Measurements from ENCODE around the gene FAM117A.
"Not testable (repeated sequence)": the region's sequence is repeated elsewhere in the genome, so short reads cannot be mapped to it uniquely, and the experiment has no call there.

Gene FAM117A

GRCh38 chr17:49739641-49740271 lies 24.2 kb downstream of the FAM117A start:
- DNase-seq (ENCODE audit: low read depth), result peak; percentile 94

DNA sequence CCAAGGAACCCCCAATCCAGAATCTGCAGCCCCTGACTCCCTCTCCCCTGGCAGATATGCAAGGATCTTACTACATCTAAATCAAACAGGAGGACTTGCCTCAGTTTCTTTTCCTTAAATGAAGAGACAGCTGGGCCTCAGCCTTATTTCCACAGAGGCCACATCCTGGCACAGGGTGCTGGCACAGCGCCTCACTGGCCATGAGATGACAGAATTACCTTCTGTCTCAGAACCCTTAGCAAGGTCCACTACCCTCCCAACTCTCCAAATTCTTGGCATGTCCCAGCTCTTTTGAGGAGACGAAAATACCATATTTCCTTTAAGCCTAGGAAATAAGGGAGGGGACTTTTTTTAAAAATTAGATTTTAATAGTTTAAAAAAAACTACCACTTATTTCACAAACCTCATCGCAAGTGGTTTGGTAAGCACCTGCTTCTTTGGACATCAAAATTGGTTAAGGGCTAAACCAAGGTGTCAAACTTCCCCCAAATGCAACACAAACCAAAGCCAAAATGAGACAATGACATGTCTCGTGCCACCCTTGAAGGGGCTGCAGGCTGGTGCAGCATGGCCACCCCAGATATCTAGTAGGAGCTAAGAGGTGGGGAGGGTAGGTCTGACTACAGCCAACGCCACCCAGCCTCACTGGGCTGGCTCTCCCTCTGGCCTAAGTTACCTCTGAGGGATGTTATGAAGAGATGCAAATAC lies 25.3 kb downstream of the FAM117A start:
- DNase-seq (ENCODE audit: low read depth), result no peak

GRCh38 chr17:49734515-49735490 lies 29.1 kb downstream of the FAM117A start:
- DNase-seq (ENCODE audit: low read depth), result no peak

GRCh38 chr17:49731435-49731831 lies 32.5 kb downstream of the FAM117A start:
- no peak for DNase-seq (ENCODE audit: low read depth)

- no peak for DNase-seq (ENCODE audit: low read depth)
Observed at GRCh38 chr17:49730785-49731434, 33.0 kb downstream of the FAM117A start.

DNA sequence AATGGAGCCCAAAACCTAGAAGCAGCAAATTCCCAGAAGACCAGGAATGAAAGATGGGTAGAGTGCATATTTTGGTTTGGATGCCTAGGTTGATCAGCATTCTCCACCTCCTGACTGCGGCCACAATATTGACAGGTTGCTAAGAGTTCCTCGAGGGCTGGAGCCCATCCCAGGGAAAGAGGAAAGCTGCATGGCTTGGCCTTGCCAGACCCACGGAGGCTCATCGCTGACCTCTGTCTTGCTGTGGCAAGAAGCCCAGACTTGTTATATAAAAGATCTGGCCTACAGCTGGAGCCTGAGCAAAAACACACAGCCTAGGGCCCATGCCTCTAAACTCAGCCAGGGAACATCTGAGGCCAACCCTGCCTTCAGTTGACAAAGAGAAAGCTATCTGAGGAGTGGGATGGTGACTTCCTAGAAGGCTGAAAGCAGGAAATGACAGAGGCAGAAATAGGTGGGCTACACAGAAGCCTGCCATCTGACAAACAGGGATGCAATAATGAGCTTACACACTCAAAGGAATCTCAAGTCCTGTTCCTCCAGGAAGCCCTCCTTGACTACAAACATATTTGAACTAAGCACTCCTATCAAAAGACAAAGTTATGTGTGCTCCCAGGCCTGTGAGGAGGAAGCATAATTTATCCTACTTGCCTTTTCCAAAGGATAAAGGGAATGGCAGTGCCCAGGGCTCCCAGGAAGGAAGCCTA lies 33.7 kb downstream of the FAM117A start:
- no peak for DNase-seq (ENCODE audit: low read depth)

DNA sequence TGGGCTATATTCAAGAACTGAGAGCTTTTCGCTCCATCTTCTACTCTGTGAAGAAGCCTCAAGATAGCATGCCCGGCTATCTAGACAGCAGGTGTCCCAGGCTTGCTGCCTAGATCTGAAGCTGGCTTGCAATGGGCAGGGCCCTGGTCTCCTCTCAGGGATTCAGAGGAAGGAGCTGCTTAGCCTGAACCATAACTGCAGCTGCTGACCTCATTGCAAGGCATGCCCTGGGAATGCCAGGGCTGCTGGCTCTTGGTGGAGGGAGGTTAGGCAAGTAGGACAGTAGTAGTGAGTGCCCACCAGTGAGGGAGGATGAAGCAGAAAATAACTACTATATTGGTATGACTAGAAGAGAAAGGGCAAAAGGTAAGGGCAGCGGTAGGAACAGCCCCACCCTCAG lies 34.9 kb downstream of the FAM117A start:
- DNase-seq (ENCODE audit: low read depth), result no peak

- no peak for DNase-seq (ENCODE audit: low read depth)
Observed at GRCh38 chr17:49728425-49728824, 35.5 kb downstream of the FAM117A start.

DNA sequence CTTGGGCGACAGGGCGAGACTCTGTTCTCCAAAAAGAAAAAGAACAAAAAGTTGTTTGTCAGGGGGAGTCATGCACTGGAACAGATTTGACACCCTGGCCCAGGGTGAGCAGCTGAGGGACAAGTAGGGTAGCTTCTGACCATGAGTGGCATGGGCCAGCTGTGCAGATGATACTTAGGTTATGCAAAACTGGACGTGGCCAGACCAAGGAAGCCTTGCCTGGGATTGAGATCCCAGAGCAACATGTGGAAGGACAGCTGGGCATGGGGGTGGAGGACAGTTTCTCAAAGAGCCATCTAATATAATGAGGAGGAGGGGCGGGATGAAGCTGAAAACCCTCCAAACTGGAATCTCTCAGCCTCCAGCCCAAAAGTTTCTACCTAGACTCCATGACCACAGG lies 36.6 kb downstream of the FAM117A start:
- DNase-seq (ENCODE audit: low read depth), result no peak

- DNase-seq (ENCODE audit: low read depth), result no peak
Observed at GRCh38 chr17:49725452-49726130, 38.3 kb downstream of the FAM117A start.

GRCh38 chr17:49724552-49724951 lies 39.4 kb downstream of the FAM117A start:
- not testable (repeated sequence) for DNase-seq (ENCODE audit: low read depth)

GRCh38 chr17:49723423-49723822 lies 40.5 kb downstream of the FAM117A start:
- DNase-seq (ENCODE audit: low read depth), result no peak

- DNase-seq (ENCODE audit: low read depth), result no peak
Observed at GRCh38 chr17:49722066-49722465, 41.9 kb downstream of the FAM117A start.

GRCh38 chr17:49717371-49717861 lies 46.5 kb downstream of the FAM117A start:
- no peak for DNase-seq (ENCODE audit: low read depth)

- DNase-seq (ENCODE audit: low read depth), result no peak
Observed at GRCh38 chr17:49716668-49717364, 47.1 kb downstream of the FAM117A start.

GRCh38 chr17:49715717-49716279 lies 48.1 kb downstream of the FAM117A start:
- peak; percentile 25 for DNase-seq (ENCODE audit: low read depth)

DNA sequence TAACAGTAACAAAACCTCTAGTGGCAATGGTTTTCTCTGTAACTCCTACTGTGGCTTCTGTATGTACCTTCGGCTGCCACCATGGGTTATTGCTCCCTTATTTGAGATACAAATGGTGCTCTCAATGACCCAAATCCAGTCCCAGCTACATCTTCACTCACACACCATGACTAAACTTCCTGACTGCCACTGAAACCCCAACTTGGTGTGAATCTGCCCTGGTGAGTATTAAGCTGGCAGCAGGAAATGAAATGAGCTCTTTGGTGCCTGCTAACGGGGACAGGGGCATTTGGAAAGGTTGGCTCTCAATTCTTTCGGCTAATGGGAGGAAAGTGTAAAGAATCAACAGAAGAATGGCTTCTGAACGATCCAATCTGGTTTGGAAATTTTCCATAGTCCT lies 48.7 kb downstream of the FAM117A start:
- no peak for DNase-seq (ENCODE audit: low read depth)

GRCh38 chr17:49708515-49709183 lies 55.3 kb downstream of the FAM117A start:
- DNase-seq (ENCODE audit: low read depth), result no peak
